ENCODE results near the gene MARVELD3. TPM values are rescaled to one million over a fixed set of nuclear protein-coding genes. Genes with fewer than 3 reads are reported as not detected.
"Not testable (repeated sequence)": the region's sequence is repeated elsewhere in the genome, so short reads cannot be mapped to it uniquely, and the experiment has no call there.

The MARVELD3 gene
- total RNA-seq (2014; rRNA removed) (7.4 and 14.6 TPM in 2 replicates), Bru-seq, nascent RNA (percentile 40 among the genes with signal in this experiment), BruChase-seq, experiment 1, labeled RNA remaining after a 6-hour chase (percentile 44 among the genes with signal in this experiment), BruChase-seq, experiment 2, labeled RNA remaining after a 2-hour chase (percentile 34 among the genes with signal in this experiment)
- long read RNA-seq, transcript MARVELD3-201 (3 exons, 2,912 nt): major isoform, 11 of 19 reads
- long read RNA-seq, partial matches to known transcripts: 0 of 19 reads
- long read RNA-seq, other reads (novel, unspliced or antisense): 3 of 19 reads

DNA sequence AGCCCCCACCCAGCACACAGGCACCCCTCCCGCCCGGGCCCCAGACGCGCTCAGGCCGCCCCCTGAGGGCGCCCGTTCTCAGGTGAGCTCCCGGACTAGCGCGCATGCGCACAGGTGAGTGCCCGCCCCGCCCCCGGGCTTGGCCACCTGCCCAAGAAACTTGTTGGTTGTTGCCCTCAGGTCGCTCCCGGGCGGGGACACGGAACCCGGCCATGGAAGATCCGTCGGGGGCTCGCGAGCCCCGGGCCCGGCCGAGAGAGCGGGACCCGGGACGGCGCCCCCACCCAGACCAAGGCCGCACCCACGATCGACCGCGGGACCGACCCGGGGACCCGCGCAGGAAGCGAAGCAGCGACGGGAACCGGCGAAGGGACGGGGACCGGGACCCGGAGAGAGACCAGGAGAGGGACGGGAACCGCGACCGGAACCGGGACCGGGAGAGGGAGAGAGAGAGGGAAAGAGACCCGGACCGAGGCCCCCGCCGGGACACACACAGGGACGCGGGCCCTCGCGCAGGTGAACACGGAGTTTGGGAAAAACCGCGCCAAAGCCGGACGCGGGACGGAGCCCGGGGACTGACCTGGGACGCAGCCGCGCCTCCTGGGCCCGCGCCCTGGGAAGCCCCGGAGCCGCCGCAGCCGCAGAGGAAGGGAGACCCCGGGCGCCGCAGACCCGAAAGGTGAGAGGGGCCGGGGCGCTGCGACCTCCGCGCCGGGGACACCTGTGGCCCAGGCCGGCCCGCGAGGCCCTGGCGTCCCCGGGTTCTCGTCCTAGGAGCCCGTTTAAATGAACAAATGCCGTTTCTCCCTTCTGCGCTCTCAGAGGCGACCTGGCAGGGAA lies at the start of gene MARVELD3:
MARVELD3 (plus strand) TSS at position 167 of the 840 bp plus-strand sequence; CDS start at position 213, 46 bp downstream.
- BruUV-seq (replicated peaks): no TSS peak
- ChIA-PET CTCF (no interaction called here), POLR2A (ENCODE audit: unreplicated experiment) (no interaction called here)
- Histone ChIP-seq H3F3A (ENCODE audit: low read length, unreplicated experiment) (no peaks in the 10 kb centered on the region), H3K79me2 (ENCODE audit: low read length) (0 out of 2 replicates have a peak, but pooled peaks cover 4% of the 10 kb centered on the region), H3K9me2 (replicated peaks; ENCODE audit: low read length) (no peaks in the 10 kb centered on the region), H3K4me2 (ENCODE audit: low read length) (peak within 1 kb of the TSS; percentile 79), H3K27me3 (ENCODE audit: low read length) (no peaks in the 10 kb centered on the region), H4K20me1 (ENCODE audit: low read length) (no peaks in the 10 kb centered on the region), H3K4me1 (ENCODE audit: insufficient read depth, low read length) (0 out of 2 replicates have a peak, but pooled peaks cover 6% of the 10 kb centered on the region), H3K9ac (ENCODE audit: low read length) (peak within 1 kb of the TSS; percentile 74), H3K36me3 (ENCODE audit: low read depth, low read length) (no peaks in the 10 kb centered on the region), H2AFZ (ENCODE audit: low read length) (peak within 1 kb of the TSS; percentile 98), H3K9me3 (ENCODE audit: low read length) (no peaks in the 10 kb centered on the region), H3K27ac (ENCODE audit: low read length) (no peak within 1 kb of the TSS), H3K4me3 (ENCODE audit: low read length) (peak within 1 kb of the TSS; percentile 91)
- ATAC-seq (peak; percentile 49), DNase-seq (peak; percentile 81)
- TF ChIP-seq CTCF (conservative IDR thresholded peaks at IDR 0.05; ENCODE audit: low read depth, low read length) (no peak), EZH2 (IDR thresholded peaks at IDR 0.05; ENCODE audit: low read length, unreplicated experiment) (no peak), EZH2phosphoT487 (IDR thresholded peaks at IDR 0.05; ENCODE audit: borderline replicate concordance, low read length) (no peak)
- intact Hi-C loops (cut with micrococcal nuclease): no loop called here

DNA sequence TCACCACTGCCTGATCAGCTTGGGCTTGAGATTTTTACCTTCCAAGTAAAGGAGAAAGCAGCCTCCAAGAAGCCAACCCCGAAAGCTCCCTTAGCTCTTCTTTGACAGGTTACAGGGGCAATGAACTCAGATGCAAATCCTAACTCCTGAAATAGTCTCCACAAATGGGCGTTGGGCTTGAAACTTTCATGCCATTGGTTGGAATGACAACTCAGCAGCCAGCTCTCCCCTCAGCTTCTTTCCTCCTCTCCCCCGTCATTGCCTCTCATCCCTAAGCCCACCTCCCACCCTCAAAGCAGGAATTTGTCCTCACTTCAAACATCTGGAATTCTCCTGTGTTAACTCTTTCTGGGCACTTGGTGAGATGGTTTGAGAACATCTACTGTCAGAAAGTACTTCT lies 49.0 kb upstream of the MARVELD3 start, which contains the start of gene TAT:
TAT (minus strand) TSS at position 122 of the 400 bp plus-strand sequence. CDS start 677 bp downstream, outside the sequence.
- Histone ChIP-seq H3K79me2 (ENCODE audit: low read length) (no peaks in the 10 kb centered on the region), H3K9me3 (ENCODE audit: low read length) (no peaks in the 10 kb centered on the region), H3K27me3 (ENCODE audit: low read length) (peaks cover 37% of the 10 kb centered on the region), H3K9ac (ENCODE audit: low read length) (no peak within 1 kb of the TSS), H3F3A (ENCODE audit: low read length, unreplicated experiment) (no peaks in the 10 kb centered on the region), H3K36me3 (ENCODE audit: low read depth, low read length) (no peaks in the 10 kb centered on the region), H3K4me2 (ENCODE audit: low read length) (no peak within 1 kb of the TSS), H3K9me2 (replicated peaks; ENCODE audit: low read length) (no peaks in the 10 kb centered on the region), H2AFZ (ENCODE audit: low read length) (no peak within 1 kb of the TSS), H3K4me3 (ENCODE audit: low read length) (no peak within 1 kb of the TSS), H3K27ac (ENCODE audit: low read length) (no peak within 1 kb of the TSS), H4K20me1 (ENCODE audit: low read length) (no peaks in the 10 kb centered on the region), H3K4me1 (ENCODE audit: insufficient read depth, low read length) (no peaks in the 10 kb centered on the region)
- intact Hi-C loops (cut with micrococcal nuclease): no loop called here
- CTCF ChIA-PET: no interaction called here
- POLR2A ChIA-PET (ENCODE audit: unreplicated experiment): no interaction called here
- BruUV-seq (replicated peaks): no TSS peak
- DNase-seq: no peak
- no peak for TF ChIP-seq EZH2 (IDR thresholded peaks at IDR 0.05; ENCODE audit: low read length, unreplicated experiment)
- no peak for TF ChIP-seq EZH2phosphoT487 (IDR thresholded peaks at IDR 0.05; ENCODE audit: borderline replicate concordance, low read length)
- TF ChIP-seq CTCF (conservative IDR thresholded peaks at IDR 0.05; ENCODE audit: low read depth, low read length): no peak
- no peak for ATAC-seq

DNA sequence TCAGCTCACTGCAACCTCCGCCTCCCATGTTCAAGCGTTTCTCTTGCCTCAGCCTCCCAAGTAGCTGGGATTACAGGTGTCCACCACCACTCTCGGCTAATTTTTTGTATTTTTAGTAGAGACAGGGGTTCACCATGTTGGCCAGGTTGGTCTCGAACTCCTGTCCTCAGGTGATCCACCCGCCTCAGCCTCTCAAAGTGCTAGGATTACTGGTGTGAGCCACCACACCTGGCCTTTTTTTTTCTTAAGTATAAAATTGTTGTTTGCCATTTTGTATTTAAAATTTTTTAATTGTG lies 43.5 kb upstream of the MARVELD3 start:
- H3K9me2 ChIP-seq (replicated peaks; ENCODE audit: low read length); H3K9ac ChIP-seq (ENCODE audit: low read length); H3K36me3 ChIP-seq (ENCODE audit: low read depth, low read length); POLR2A ChIA-PET (ENCODE audit: unreplicated experiment); H4K20me1 ChIP-seq (ENCODE audit: low read length); BruUV-seq (replicated peaks); H3K27ac ChIP-seq (ENCODE audit: low read length); ATAC-seq; intact Hi-C loops (cut with micrococcal nuclease); H3K4me1 ChIP-seq (ENCODE audit: insufficient read depth, low read length); H3K4me3 ChIP-seq (ENCODE audit: low read length); CTCF ChIA-PET; H3K4me2 ChIP-seq (ENCODE audit: low read length); H3K9me3 ChIP-seq (ENCODE audit: low read length); H3K79me2 ChIP-seq (ENCODE audit: low read length); H2AFZ ChIP-seq (ENCODE audit: low read length); DNase-seq; H3F3A ChIP-seq (ENCODE audit: low read length, unreplicated experiment): not testable (repeated sequence)
- peaks cover 23% of the 10 kb centered on the region for H3K27me3 ChIP-seq (ENCODE audit: low read length)

Measured in PC-3 (cell line).